Bronchial epithelial cell (primary cell): ENCODE measurements around the gene PACS1. TPM values are rescaled to one million over a fixed set of nuclear protein-coding genes. Genes with fewer than 3 reads are reported as not detected.

ENCODE experiments used
- DNase-seq: peaks from one replicate; pipeline ENCODE4 v3.0.0-alpha.2; 2010; ENCODE audit warnings: low read depth
- FAIRE-seq: peaks from 2 replicates; lab custom pipeline; 2011; peaks lifted over from hg19 to GRCh38; lab: Jason Lieb, UNC
- H3K27me3 ChIP-seq: 2 replicates; pipeline ENCODE4 v1.5.1; 2011; ENCODE audit warnings: low read length; ENCODE audit not compliant: control insufficient read depth, insufficient read depth
- H3K36me3 ChIP-seq: 2 replicates; pipeline ENCODE4 v1.5.1; 2011; ENCODE audit warnings: low read length; ENCODE audit not compliant: control insufficient read depth, insufficient read depth
- H3K4me3 ChIP-seq: 2 replicates; pipeline ENCODE4 v1.5.1; 2011; ENCODE audit warnings: mild to moderate bottlenecking, low read depth, low read length, control low read depth
- total RNA-seq: library from RNA; depleted of rRNA; stranded (reverse); fragments of >200 nt; gene quantifications from 2 replicates; pipeline ENCODE4 v1.2.1, GENCODE V29; 2014
- TF ChIP-seq, protein P1 (sequence below): IDR thresholded peaks from 2 replicates; pipeline ENCODE4 v1.5.1; 2011; ENCODE audit warnings: mild to moderate bottlenecking, moderate library complexity, low read length, control low read depth, inconsistent platforms; ENCODE audit not compliant: insufficient read depth, severe bottlenecking

Gene PACS1
- total RNA-seq, 1 donor from 2014 or later = 6.8 TPM

DNA sequence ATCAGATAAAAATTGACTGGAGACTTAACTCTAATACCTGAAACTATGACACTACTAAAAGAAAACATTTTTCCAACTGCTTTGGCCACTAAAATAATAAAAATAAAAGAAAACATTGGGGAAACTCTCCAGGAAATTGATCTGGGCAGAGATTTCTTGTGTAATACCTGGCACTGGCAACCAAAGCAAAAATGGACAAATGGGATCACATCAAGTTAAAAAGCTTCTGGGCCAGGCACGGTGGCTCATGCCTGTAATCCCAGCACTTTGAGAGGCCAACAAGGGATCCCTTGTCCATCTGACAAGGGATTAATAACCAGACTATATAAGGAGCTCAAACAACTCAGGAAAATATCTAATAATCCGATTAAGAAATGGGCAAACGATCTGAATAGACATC is 133.8 kb downstream of the PACS1 start:
- TF ChIP-seq, protein P1, sequence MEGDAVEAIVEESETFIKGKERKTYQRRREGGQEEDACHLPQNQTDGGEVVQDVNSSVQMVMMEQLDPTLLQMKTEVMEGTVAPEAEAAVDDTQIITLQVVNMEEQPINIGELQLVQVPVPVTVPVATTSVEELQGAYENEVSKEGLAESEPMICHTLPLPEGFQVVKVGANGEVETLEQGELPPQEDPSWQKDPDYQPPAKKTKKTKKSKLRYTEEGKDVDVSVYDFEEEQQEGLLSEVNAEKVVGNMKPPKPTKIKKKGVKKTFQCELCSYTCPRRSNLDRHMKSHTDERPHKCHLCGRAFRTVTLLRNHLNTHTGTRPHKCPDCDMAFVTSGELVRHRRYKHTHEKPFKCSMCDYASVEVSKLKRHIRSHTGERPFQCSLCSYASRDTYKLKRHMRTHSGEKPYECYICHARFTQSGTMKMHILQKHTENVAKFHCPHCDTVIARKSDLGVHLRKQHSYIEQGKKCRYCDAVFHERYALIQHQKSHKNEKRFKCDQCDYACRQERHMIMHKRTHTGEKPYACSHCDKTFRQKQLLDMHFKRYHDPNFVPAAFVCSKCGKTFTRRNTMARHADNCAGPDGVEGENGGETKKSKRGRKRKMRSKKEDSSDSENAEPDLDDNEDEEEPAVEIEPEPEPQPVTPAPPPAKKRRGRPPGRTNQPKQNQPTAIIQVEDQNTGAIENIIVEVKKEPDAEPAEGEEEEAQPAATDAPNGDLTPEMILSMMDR = no peak
- H3K4me3 ChIP-seq = no peak overlapping the region
- no peaks in the 10 kb centered on the region for H3K36me3 ChIP-seq
- no peak for DNase-seq
- FAIRE-seq = no peak
- H3K27me3 ChIP-seq = no peaks in the 10 kb centered on the region

DNA sequence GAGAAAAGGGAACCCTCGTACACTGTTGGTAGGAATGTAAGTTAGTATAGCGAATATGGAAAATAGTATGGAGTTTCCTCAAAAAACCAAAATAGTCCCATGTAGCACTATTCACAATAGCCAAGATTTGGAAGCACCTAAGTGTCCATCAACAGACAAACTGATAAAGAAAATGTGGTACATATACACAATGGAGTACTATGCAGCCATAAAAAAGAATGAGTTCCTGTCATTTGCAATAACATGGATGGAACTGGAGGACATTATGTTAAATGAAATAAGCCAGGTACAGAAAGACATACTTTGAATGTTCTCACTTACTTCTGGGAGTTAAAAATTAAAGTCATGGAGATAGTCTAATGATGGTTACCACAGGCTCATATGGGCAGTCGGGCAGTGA is 134.3 kb downstream of the PACS1 start:
- FAIRE-seq = no peak
- no peaks in the 10 kb centered on the region for H3K36me3 ChIP-seq
- TF ChIP-seq, protein P1 = no peak
- no peaks in the 10 kb centered on the region for H3K27me3 ChIP-seq
- no peak for DNase-seq
- H3K4me3 ChIP-seq = no peak overlapping the region

DNA sequence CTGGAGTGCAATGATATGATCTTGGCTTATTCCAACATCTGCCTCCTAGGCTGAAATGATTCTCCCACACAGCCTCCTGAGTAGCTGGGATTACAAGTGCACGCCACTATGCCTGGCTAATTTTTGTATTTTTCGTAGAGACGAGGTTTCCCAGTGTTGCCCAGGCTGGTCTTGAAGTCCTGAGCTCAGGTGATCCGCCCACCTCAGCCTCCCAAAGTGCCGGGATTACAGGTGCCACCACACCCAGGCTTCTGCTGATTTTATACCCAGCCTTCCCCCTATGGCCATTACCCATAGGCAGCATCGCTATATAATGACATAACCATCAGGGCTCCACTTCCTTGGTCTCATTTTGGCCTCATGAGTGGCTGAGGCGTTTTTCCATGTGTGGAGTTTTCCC is 137.7 kb downstream of the PACS1 start:
- no peak for FAIRE-seq
- Histone ChIP-seq H3K36me3 (peaks cover 1% of the 10 kb centered on the region), H3K4me3 (no peak overlapping the region), H3K27me3 (no peaks in the 10 kb centered on the region)
- TF ChIP-seq, protein P1 = no peak
- DNase-seq = no peak

DNA sequence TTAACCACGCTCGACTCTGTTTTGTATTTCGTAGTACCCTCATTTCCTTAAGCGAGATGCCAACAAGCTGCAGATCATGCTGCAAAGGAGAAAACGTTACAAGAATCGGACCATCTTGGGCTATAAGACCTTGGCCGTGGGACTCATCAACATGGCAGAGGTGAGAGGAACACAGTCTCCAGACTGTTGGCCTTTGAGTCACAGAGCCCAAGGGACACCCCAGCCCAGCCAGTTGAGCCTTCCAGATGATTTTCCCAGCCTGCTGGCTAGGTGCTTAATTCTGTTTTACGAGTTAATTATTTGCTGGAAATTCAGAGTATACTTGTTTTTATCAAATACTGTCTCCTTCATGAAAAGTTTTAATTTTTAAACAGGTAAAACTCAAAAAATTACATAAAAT is 141.0 kb downstream of the PACS1 start:
- no peaks in the 10 kb centered on the region for H3K27me3 ChIP-seq
- no peak overlapping the region for H3K4me3 ChIP-seq
- peaks cover 6% of the 10 kb centered on the region for H3K36me3 ChIP-seq
- DNase-seq (no peak), FAIRE-seq (no peak)
- TF ChIP-seq, protein P1 = no peak

DNA sequence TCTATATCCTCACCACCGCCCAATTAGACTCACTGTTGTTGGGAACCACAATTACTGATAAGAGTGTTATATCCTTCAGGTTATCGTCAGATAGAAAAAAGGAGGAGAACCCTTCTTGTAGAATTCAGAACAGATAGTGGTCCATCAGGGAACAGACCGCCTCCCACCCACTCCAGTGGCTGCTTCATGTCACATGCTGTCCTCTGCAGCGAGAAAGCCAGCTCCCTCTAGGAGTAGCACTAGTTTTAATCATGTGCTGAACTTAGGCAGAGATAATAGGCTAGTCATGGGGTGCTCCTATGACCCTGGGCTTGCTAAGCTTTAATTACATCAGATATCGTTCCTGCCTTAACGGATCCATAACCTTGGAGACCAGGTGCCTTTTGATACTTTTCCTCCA is 146.8 kb downstream of the PACS1 start:
- peaks cover 8% of the 10 kb centered on the region for H3K36me3 ChIP-seq
- H3K27me3 ChIP-seq = no peaks in the 10 kb centered on the region
- FAIRE-seq = no peak
- TF ChIP-seq, protein P1 = no peak
- no peak overlapping the region for H3K4me3 ChIP-seq
- DNase-seq = no peak

DNA sequence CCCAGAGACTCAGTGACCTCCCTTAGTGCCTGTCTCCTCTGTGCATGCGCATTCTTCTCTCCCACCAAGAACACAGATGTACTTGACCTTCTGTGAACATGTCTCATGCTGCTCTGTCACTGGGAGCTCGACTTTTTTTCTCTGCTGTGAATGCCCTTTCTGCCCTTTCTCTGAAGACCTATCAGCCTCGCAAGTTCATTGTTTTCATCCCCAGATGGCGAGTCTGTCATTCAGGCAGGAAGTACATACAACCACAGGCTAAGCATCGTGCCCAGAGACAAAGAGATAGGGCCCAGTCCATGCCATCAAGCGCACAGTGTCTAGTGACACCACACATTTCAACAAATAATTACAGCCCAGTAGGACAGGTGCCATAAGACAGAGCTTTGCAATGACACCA is 148.0 kb downstream of the PACS1 start:
- H3K36me3 ChIP-seq = peaks cover 8% of the 10 kb centered on the region
- FAIRE-seq (no peak), DNase-seq (no peak)
- no peaks in the 10 kb centered on the region for H3K27me3 ChIP-seq
- no peak overlapping the region for H3K4me3 ChIP-seq
- TF ChIP-seq, protein P1 = no peak
